Activated CD8-positive, alpha-beta memory T cell treated with anti-CD3 and anti-CD28 coated beads for 24 hours (primary cell): ENCODE results near the gene ACR.

Source experiments
- DNase-seq: peaks from one replicate; pipeline ENCODE4 v3.0.0-alpha.2; 2020

ACR gene

DNA sequence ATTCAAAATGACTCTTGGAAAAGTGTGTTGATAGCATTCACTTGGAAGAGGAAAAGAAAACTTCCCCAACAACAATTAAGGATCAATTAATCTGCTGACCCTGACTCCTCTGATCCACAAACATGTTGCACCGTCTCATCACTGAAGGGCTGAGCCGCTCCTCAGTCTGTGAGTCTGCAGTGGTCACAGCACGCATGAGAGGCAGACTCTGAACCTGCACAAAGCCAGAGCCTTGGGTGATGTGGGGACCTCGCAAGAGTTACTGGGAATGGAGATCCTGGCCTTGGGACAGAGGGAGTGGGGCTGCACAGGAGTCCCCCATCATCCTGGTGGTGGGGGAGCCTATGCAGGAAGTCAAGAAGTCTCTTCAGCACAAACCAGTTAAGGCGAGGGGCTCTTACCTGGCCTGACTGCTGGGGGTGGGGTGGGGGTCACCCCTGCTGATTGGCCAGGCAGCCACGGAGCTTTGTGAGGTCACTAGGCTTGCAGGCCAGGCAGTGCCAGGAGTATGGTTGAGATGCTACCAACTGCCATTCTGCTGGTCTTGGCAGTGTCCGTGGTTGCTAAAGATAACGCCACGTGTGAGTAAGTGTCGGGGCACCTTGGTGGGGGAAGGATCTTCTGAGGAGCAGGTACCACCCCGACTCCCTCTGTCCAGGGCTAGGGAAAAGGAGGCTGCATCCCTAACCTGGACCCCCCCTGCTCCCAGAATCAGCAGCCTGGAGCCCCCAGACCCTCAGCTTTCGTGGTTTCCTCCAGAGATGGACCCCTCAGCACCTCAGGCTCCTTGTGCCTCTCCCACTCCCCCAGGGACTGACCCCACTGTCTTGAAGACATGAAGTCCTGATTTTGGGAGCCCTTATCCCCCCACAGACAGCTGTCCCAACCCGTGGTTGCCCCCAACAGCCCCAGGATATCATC, at the start of gene ACR:
Gene ACR, plus strand, starts transcription at position 477 of the 921 bp plus-strand sequence. Its CDS starts 32 bp downstream, at position 509.
- peak; percentile 47 for DNase-seq

DNA sequence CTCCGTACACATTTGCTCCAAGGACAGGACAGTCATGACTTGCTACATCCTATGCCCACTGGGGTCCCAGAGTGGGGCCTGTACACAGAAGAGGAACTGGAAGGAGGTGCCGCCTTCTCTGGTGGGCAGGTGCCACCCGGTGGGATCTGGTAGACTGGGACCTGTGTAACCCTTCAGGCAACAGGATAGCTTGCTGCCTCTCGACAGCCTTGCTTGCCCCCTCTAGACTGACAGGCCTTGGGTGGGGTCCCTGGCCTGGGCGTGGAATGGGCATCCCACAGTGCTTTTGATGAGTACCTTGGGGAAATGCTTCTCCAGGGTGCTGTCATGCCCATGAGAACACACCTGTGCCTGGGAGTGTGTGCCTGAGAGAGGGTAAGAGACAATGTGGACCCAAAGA, 49.6 kb upstream of the ACR start:
- DNase-seq = no peak

DNA sequence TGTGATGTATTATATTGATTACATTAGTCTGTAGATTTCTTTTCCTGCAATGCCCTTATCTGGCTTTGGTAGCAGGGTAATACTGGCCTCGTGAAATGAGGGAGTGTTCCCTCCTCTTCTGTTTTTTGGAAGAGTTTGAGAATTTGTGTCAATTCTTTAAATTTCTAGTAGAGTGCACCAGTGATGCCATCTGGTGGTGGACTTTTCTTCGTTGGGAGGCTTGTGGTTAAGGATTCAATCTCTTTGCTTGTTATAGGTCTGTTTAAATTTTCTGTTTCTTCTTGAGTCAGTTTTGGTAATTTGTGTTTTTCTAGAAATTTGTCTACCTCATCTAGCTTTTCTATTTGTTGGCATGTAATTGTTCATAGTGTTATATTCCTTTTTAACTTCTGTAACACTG, 46.5 kb upstream of the ACR start:
- no peak for DNase-seq

DNA sequence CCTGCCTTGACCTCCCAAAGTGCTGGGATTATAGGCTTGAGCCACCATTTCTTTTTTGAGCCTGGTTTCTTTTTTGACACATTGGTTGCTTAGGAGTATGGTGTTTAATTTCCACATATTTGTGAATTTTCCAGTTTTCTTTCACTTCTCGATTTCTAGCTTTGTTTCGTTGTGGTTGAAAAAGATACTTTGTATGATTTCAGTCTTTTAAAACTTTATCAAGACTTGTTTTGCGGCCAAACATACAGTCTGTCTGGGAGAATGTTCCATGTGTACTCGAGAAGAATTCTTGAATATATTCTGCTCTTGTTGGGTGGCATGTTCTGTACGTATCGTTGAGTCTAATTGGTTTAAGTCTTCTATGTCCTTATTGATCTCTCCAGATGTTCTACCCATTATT, 44.5 kb upstream of the ACR start:
- DNase-seq = no peak

DNA sequence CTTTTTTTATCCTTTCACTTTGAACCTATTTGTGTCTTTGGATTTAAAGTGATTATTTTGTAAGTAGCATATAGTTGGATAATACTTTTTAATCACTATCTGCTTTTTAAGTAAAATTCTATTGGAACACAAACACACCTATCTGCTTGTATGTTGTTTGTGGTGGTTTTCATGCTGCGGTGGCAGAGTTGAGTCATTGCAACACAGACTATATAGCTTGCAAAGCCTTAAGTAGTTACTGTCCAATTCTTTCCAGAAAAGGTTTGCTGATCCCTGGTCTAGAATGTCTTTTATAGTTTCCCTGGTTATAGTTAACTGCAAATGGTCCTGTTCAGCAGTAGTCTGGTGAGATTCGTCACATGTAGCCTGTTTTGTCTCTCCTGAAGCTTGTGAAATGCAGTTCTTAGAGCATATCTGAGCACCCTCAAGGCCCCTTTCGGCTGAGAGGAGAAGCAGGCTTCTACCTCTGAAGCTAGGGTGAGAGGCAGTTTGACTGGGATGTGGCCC, 43.9 kb upstream of the ACR start:
- no peak for DNase-seq

DNA sequence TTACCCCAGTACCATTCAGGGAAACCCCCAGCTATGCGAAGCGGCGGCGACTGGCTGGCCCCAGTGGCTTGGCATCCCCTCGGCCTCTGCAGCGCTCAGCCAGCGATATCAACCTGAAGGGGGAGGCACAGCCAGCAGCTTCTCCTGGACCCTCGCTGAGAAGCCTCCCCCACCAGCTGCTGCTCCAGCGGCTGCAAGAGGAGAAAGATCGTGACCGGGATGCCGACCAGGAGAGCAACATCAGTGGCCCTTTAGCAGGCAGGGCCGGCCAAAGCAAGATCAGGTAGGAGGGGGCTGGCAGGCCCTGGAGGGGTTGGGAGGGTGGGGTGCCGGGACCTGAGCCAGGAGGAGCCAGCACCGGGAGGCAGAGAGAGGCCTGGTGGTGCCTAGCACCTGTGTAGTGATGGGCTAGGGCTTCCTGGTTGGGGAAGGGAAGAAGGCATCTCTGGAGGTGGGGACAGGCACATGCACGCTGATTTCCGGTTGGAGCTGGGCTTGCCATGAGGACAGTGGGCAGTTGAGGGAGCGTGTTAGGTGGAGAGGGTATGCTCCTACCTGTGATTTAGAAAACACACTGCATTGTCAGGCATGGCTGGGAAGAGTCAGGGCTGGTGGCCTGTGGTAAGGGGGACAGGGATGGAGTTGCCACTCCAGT, 43.1 kb upstream of the ACR start:
- DNase-seq = no peak

DNA sequence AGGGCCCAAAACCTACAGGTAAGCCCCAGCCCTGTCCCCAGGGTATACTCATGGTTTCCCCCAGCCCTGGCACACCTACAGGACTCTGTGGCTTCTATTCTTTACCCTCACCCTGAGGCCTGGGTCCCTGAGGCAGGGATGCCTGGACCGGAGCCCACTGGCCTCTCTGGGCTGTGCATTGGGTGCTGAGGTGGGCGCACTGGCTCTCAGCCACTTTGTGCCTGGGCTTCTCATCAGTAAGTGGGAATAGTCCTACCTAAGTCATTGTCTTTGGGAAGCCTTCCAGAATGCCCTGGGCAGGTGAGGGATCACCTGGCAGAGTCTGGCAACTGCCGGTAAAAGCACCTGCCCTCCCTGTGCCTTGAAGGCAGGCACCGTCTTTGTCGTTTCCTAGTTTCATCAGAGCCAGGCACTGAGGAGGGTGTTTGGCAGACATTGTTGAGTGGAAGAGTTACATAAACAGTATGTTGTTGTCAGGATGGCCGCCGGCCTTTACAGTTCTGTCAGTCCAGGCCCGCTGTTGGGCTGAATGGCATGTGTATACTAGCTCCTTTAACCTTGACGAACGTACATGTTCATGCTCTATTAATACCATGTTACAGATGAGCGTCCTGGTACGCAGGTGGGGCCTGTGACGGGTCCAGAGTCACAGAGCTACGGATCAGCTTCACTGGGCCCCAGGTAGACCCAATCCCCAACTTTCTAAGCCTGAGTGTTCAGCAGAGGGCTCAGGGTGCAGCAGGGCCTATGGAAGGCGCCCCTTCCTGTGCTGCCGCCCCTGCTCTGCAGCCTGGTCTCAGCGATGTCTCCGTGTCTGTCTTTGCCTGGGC, 42.4 kb upstream of the ACR start:
- no peak for DNase-seq

DNA sequence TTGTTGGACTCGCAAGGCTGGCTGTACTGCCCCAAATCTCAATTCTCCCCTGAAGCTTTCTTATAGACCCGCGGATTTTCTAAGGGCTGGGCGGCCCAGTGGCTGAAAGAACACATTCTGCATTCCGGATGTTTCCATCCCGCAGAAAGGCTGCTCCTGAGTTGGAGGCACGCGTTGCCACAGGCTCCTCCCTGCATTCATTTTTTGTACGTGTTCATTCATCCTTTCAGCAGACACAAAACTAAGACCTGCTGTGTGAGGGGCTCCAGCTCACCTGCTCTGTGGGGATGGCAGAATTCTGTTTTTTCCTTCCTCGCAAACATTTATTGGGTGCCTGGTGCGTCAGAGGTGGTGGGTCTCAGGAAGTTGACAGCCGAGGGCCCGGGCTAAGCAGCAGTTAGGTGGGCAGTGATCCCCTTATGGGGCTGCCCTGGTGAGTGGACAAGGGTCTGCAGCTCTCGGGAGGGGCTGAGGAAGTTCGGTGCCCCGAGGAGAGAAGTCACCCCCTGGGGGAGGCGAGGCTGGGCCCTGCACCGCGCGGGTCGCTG, 41.7 kb upstream of the ACR start:
- DNase-seq = no peak

DNA sequence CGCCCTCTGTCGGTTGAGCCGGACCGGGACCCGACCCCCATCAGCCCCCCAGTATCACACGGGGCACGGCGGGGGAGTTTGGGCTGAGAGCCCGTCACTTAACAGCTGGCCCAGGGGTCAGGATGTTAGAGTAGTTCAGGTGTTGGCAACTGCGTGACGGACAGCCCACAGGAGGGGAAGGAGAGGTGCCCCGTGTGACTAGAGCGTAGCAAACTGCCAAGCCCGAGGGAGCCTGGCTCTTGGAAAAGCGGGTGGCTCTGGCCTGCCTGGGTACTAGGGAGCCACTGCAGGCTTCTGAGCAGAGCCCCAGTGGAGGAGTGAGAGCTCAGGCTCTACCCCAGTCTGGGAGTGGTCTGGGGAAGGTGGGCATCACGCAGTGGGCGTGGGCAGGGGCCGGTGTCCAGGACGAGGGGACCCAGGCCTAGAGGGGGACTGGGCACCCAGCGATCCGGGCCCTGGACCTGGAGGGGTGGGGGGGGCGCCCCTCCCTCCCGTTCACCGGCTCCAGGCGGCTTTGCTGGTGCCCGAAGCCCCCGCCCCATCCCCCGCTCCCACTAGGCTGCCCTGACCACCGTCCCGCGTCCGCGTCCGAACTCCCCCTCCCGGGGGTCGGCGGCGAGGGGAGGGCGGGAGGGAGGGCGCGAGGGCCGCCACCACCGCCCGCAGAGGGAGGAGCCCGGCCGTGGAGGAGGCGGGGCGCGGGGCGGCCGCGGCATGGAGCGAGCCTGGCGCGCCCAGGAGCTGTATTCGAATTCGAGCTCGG, 41.0 kb upstream of the ACR start:
- no peak for DNase-seq

DNA sequence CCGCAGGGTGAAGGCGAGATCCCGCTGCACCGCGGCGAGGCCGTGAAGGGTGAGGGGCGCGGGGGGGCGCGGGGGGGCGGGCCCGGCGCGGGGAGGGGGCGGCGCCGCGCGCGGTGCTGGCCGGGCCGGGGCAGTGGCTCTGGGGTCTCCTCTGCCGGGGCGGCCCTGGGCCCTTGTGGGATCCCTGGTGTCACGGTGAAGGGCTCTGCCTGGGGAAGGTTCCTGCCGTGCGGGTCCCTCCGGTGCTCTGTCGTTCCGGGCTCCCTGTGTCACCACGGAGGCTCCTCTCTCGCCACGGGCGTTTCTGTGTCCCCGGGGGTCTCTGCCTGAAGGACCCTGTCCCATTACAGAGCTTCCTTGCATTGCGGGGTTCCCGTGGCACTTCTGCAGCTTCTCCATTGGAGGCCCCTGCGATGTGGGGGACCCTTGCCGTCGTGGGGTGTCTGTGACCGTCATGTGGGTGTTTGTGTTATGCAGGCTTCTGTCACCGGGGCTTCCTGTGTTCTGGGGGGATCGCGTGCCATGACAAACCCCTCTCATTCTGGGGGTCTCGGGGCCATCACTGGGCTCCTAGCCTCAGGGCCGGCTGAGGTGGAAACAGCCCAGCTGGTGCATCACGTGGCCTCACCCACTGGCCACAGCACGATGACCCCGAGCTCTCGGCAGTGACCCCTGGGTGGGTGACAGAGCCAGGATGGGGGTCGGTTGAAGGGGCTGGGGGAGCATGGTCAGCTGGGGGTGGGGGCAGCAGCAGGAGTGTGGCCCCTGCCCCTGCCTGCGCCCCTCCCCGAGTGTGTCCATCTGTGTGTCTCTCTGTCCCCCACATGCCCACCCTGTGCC, 40.1 kb upstream of the ACR start:
- DNase-seq = no peak

DNA sequence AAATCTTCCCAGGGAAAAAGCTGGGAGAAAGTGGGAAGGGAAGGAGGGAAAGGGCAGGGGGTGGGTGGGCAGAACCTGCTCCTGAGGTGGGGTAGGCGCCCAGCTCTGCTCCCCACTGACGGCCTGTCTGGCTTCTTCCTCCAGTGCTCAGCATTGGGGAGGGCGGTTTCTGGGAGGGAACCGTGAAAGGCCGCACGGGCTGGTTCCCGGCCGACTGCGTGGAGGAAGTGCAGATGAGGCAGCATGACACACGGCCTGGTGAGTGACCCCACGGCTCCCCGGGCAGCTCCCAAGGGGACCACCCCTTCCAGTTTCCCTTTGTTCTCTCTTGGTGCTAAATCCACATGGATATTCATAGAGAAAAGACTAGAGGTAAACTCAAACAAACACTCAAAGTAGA, 39.5 kb upstream of the ACR start:
- no peak for DNase-seq

DNA sequence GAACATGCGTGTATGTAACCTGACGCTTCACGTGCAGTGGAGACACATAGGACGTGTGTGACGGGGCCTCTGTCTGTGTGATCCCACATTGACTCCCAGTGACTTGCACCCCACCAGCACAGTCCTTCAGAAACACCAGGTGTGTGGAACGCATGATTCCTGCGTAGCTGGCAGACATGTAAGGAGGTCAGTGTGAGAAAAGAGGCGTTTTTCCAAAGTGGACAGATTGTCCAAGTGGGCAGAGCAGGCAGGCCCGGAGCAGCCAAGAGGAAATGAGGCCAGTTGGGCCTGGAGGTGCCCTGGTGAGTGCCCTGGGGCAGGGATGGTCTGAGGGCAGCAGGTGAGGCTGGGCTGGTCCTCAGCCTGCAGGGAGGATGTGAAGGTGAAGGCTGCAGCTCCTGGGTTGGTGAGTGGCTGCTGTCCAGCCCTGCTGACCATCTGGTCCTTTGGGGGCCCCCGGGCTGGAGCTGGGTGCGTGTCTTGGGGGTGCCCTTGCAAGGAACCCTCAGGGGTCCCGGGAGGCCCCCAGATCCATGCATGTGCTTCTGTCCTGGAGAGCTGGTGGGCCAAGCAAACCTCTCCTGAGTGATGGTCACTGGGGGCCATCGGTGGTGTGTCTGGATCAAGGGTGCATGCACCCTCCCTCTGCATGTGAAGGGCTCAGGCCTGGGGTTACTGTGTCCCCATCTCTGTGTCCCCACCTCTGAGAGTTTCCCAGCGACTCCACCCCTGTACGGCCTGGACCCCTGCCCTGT, 38.8 kb upstream of the ACR start:
- DNase-seq = no peak

DNA sequence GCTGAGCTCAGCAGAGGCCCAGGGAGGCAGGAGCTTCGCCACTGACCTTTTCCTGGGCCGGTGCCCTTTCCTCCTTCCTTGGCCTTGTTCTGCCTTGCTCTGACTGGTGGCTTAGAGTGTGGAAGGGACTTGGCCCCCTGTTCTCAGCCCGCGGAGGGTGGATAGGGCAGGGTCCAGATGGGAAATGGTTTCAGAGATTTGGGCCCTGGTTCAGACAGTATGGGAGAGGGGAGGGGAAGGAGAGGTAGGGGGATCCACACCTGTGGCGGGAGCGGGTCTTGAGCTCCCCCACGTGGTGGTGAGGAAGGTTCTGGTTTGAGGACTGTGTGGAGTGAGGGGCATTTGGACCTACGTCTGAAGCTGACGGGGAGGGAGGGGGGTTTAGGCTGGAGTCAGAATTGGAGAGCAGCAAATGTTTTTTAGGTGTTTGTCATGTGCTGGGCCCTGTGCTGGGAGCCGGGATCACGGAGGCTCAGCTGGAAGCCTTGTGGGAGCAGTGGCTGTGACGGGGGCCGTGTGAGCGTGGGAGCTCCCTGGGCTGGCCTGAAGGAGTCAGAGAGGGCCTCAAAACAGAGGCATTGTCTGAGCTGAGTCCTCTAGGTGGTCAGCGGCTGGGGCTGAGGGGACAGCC, 38.1 kb upstream of the ACR start:
- no peak for DNase-seq

DNA sequence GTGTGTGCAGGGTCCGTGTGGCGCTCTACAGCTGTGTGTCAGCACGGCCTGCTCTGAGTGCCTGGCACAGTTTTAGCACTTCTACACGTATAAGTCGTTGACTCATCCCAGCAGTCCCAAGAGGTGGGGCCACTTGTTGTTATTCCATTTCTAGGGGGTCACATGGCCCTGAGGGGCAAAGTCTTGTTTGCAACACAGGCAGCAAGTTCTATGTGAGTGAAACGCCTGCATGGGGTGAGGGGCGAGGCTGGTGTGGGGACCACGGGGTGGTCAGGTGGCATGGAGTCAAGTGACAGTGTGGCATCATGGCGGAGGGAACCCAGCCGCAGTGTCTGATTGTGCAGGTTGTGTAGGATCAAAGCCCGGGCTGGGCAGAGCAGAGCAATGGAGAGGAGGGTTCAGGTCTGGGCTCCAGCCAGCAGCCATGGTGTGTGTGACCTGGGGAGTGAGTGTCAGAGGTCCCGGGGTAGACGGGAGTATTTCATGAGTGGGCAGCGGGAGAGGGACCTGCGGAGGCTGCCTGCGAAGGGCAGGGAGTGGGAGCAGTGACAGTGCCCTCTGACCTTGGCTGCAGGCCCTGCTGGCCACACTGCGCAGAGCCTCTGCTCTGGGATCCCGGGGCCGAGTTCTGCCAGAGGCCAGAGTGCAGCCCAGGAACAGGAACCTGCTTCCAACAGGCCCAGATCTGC, 37.5 kb upstream of the ACR start:
- no peak for DNase-seq

DNA sequence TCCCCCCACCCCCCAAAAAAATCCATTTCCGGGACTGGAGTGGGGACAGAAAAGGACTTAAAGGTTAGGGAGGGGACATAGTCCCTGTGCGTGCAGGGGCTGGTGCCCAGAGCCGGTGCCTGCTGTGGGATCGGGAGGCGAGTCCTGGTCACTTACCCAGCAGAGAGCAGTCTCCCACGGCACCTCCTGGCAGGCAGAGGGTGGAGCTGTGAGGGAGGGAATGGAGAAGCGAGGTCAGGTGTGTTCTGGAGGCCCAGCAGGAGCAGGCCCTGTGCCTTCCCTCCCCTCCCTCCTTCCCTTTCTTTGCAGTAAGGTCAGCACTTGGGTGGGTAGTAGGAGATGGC, 37.0 kb upstream of the ACR start:
- DNase-seq = no peak

DNA sequence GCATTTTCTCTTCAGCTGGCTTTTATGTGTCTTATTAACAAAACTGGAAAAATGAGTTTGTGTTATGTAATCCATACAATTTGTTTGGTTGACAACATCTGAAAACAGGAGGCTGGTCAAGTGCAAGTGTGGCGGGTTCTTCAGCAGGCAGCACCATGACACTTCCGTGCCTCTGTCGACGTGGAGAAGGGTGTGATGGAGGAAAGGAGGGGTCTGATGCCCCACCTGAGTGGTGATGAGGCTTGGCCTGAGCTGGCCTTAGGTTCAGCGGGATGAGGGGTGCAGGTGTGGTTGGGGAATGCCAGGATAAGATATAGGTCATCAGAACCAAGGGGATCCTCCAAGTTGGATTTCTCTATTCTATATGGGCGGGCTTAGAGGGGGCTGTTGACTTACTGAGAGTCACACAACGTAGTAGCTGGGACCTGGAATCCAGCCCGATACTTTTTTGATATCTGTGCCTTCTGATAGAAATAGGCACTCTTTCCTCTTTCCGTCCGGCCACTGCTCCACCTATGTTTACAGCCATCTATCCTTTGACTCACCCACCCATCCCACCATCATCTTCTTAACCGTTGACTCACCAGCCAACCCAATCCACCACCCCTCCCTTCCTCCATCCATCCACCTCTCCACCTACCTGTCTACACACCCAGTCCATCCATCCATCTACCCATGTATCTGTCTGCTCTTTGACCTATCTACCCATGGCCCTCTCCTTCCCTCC, 36.4 kb upstream of the ACR start:
- DNase-seq = no peak

DNA sequence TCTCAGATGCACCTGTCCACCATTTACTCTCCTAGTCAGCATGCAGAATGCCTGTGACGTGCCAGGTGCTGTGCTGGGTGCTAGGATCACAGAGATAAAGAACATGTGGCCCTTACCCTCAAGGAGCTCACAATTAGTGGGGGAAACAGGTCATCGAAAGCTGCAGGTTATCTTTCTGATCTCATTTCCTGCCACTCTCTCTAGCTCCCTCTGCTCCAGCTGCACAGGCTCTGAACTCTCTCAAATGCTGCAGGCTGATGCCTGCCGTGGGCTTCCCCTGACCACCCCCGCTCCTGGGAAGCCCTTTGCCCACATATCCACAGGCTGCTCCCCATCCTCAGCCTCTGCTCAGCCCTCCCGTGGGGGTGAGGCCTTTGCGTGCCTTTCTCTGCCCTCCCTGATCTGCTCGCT, 35.7 kb upstream of the ACR start:
- no peak for DNase-seq

DNA sequence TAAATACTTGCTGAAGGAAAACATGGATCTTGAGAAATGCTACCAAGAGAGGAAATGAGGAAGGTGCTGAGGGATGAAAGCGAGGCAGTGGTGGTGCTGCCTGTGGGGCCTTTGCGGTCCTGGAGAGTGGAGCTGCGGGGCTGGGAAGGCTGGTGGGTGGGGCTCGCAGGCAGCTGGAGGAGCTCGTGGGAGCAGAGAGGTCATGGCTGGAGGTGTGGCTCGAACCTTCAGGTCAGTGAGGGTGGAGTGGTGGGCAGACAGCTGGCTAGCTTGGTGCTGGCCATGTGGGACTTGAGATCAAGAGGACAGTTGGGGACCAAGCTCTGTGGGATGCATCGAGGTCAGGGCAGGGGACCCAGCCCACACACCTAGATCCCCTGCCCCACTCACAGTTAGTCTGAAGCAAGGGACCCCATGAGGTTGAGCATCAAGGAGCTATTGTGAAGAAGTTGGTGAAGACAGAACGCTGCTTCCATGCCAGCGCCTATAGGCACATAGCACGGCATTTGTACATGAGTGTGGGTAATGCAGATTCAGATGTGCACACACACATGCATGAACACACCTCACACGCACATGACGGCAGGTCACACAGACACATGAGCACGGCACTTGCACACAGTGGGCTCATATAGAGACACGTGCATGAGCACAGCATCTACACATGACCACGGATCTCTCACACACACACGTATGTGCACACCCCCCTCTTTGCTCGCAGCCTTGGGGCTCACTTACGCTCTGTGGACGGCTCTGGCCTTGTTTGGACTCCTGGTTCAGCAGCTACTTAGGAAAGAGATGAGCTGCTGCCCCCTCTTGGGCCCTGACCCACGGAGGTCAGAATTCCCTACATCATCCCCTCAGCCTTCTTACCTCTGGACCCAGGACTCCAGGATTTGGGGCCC, 34.9 kb upstream of the ACR start:
- no peak for DNase-seq
